ENCODE results near the gene PPP2CA. TPM values are rescaled to one million over a fixed set of nuclear protein-coding genes. Genes with fewer than 3 reads are reported as not detected.

Gene PPP2CA
- total and polyA plus RNA-seq, 2 of the 13 experiments (the other 11 are each of a cell fraction or from before 2014, with no cell fraction given) = 82.4 to 171 TPM

DNA sequence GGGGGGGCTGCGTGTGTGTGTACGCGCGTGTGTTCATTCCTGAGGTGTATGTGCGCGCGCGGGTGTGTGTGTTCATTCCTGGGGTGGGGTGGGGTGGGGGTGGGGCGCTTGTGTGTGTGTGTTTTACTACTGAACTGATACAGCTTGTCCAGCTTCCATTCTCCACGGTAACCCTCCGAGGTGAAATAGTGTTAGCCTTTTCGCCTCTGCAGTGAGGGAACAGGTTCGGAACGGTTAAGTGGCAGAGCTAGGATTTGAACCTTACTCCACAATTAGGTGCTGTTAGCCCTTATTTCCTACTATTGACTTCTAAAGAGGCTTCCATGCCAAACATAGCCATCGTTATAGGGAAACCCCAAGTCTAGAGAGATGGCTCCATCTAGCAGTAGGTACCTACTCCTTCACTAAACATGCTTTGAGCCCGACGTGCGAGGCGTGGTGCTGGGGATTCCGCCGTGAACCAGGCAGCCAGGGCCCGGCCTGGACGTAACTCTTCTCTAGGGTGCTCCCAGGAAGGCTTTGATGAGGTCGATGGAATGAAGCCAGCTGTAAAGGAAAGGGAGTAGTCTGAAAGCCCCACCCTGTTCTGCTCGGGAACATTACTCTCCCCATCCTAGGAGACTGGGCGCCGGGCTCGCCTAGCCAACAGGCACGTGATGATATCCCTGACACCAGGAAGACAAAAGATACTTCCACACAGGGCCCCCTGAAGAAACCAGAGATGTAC is 48.3 kb downstream of the PPP2CA start (continued):
- TF ChIP-seq BRF2 (CRISPR knock-in tag; IDR thresholded peaks at IDR 0.05) (no peak), MBNL3 (CRISPR knock-in tag; conservative IDR thresholded peaks at IDR 0.05) (no peak), ARID3A (IDR thresholded peaks at IDR 0.05; ENCODE audit: low read depth, low read length) (no peak), GMEB1 (CRISPR knock-in tag; IDR thresholded peaks at IDR 0.05; ENCODE audit: borderline replicate concordance) (no peak), ZNF569 (CRISPR knock-in tag; IDR thresholded peaks at IDR 0.05; ENCODE audit: borderline replicate concordance) (no peak), GATAD1 (CRISPR knock-in tag; IDR thresholded peaks at IDR 0.05) (no peak; the same call in 1 of the 2 replicates), ARNT2 (CRISPR knock-in tag; IDR thresholded peaks at IDR 0.05; ENCODE audit: low read depth) (peak; percentile 64; the same call in 1 of the 2 replicates), GATAD2A (CRISPR knock-in tag; IDR thresholded peaks at IDR 0.05) (no peak), SOX13 (IDR thresholded peaks at IDR 0.05) (no peak), SOX13 (CRISPR knock-in tag; conservative IDR thresholded peaks at IDR 0.05 in 1 of 2, IDR thresholded peaks at IDR 0.05 in 1 of 2) (0 out of 4 replicates have a peak, but pooled peaks of 1 of the 2 experiments have one; percentile 7), SOX6 (IDR thresholded peaks at IDR 0.05) (no peak), SOX6 (CRISPR knock-in tag; IDR thresholded peaks at IDR 0.05) (peak; percentile 17; the same call in 1 of the 2 replicates), ZZZ3 (CRISPR knock-in tag; IDR thresholded peaks at IDR 0.05; ENCODE audit: borderline replicate concordance) (0 out of 2 replicates have a peak, but pooled peaks have one; percentile 18), NR2F1 (CRISPR knock-in tag; IDR thresholded peaks at IDR 0.05) (no peak), MBD4 (IDR thresholded peaks at IDR 0.05; ENCODE audit: borderline replicate concordance, low read length) (no peak), ZNF224 (CRISPR knock-in tag; IDR thresholded peaks at IDR 0.05) (0 out of 2 replicates have a peak, but pooled peaks have one; percentile 15)
- TF ChIP-seq, protein P1, sequence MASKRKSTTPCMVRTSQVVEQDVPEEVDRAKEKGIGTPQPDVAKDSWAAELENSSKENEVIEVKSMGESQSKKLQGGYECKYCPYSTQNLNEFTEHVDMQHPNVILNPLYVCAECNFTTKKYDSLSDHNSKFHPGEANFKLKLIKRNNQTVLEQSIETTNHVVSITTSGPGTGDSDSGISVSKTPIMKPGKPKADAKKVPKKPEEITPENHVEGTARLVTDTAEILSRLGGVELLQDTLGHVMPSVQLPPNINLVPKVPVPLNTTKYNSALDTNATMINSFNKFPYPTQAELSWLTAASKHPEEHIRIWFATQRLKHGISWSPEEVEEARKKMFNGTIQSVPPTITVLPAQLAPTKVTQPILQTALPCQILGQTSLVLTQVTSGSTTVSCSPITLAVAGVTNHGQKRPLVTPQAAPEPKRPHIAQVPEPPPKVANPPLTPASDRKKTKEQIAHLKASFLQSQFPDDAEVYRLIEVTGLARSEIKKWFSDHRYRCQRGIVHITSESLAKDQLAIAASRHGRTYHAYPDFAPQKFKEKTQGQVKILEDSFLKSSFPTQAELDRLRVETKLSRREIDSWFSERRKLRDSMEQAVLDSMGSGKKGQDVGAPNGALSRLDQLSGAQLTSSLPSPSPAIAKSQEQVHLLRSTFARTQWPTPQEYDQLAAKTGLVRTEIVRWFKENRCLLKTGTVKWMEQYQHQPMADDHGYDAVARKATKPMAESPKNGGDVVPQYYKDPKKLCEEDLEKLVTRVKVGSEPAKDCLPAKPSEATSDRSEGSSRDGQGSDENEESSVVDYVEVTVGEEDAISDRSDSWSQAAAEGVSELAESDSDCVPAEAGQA (IDR thresholded peaks at IDR 0.05; ENCODE audit: low read depth) = no peak
- TF ChIP-seq, protein P1 (CRISPR knock-in tag; IDR thresholded peaks at IDR 0.05; ENCODE audit: borderline replicate concordance) = no peak

All from HepG2 (cell line).